Tibial artery (tissue), 4 donors: Measurements from ENCODE around the gene HAUS7.

Experiments used
- DNase-seq, 2 donors: peaks; one replicate each; pipeline ENCODE4 v3.0.0-alpha.2; 2019
- H3K27ac ChIP-seq, 2 donors: fragments of 200-600 bp; sonication (generic) in 1 of 2; 1 replicate in 1 of 2; 2 replicates in 1 of 2; pipeline ENCODE4 v1.5.1; 2018 to 2019; ENCODE audit warnings: mild to moderate bottlenecking in 1 of 2
- H3K27me3 ChIP-seq, 2 donors: fragments of 200-600 bp; sonication (generic) in 1 of 2; one replicate each; pipeline versions ENCODE4 v1.5.1 to v1.6.0; 2016 to 2019
- H3K36me3 ChIP-seq, 3 donors: fragments of 200-600 bp; sonication (generic) in 2 of 3; one replicate each; pipeline ENCODE4 v1.5.1; 2016 to 2019; ENCODE audit warnings: mild to moderate bottlenecking in 2 of 3
- H3K4me1 ChIP-seq, 4 donors: fragments of 200-600 bp; sonication (generic) in 2 of 4; 1 replicate in 3 of 4; 2 replicates in 1 of 4; pipeline ENCODE4 v1.5.1; 2016 to 2019
- H3K4me3 ChIP-seq, 2 donors: fragments of 200-600 bp; sonication (generic) in 1 of 2; 1 replicate in 1 of 2; 2 replicates in 1 of 2; pipeline ENCODE4 v1.5.1; 2018 to 2019; ENCODE audit warnings: mild to moderate bottlenecking in 2 of 2
- H3K9me3 ChIP-seq, 3 donors: fragments of 200-600 bp; sonication (generic) in 1 of 3; one replicate each; pipeline ENCODE4 v1.5.1; 2016 to 2019
- CTCF ChIP-seq, 2 experiments: fragments of 200-600 bp in 1 of 2; fragments of 450-650 bp in 1 of 2; IDR thresholded peaks; one replicate each; pipeline ENCODE4 v1.5.1; 2017 to 2019; ENCODE audit warnings: antibody characterized with exemption in 2 of 2, mild to moderate bottlenecking in 1 of 2, moderate library complexity in 1 of 2
- intact Hi-C: fragments of 100-400 bp; cut with DNase I; formaldehyde crosslinking; loops from one replicate; pipeline ENCODE4 v1.15.0; 2023; ENCODE audit warnings: low total_unique reads

The HAUS7 gene

GRCh38 chrX:153499341-153499740 is 29.0 kb upstream of the HAUS7 start:
- peak in 1 of 2 donors; percentile 87 for DNase-seq
- Histone ChIP-seq H3K36me3 (no peaks in the 10 kb centered on the region), H3K27me3 (no peaks in the 10 kb centered on the region), H3K27ac (peak overlapping the region; percentile 54 to 85), H3K4me1 (peaks cover 0 to 62% (median 52%) of the 10 kb centered on the region in 4 donors), H3K4me3 (peak overlapping the region; percentile 41 to 43), H3K9me3 (no peaks in the 10 kb centered on the region)
- intact Hi-C loops = no loop called here
- no peak for TF ChIP-seq CTCF (IDR thresholded peaks at IDR 0.05)

DNA sequence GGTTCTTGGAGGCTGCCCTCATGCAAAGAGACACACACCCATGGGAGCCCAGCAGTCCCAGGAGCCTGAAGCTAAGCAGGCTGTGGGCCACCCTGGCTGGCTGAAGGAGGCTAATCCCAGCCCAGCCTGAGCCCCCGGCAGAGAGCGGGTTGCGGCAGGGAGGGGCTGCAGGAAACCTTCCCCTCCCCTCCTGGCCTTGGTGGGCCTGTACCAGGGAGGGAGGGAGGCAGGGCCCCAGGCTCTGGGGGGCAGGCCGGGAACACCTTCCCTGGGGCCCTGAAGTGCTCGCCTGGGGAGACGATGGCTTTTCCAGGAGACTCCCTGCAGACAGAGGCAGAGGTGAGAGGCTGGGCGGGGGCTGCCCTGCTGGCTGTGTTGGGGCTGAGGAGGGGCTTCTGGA is 28.1 kb upstream of the HAUS7 start:
- DNase-seq = no peak

GRCh38 chrX:153496590-153496959 is 26.2 kb upstream of the HAUS7 start:
- Histone ChIP-seq H3K36me3 (no peaks in the 10 kb centered on the region), H3K4me3 (peak overlapping the region; percentile 64 to 69), H3K9me3 (no peaks in the 10 kb centered on the region), H3K27ac (peak overlapping the region; percentile 86 to 93), H3K4me1 (peaks cover 0 to 64% (median 45%) of the 10 kb centered on the region in 4 donors), H3K27me3 (no peaks in the 10 kb centered on the region)
- intact Hi-C loops = no loop called here
- no peak for TF ChIP-seq CTCF (IDR thresholded peaks at IDR 0.05)
- no peak for DNase-seq

More for the DNA sequence above, 28.1 kb upstream of the HAUS7 start:
- H3K4me1 ChIP-seq = peaks cover 0 to 68% (median 57%) of the 10 kb centered on the region in 4 donors
- H3K27me3 ChIP-seq = no peaks in the 10 kb centered on the region
- intact Hi-C loops = no loop called here
- no peak for TF ChIP-seq CTCF (IDR thresholded peaks at IDR 0.05)
- H3K27ac ChIP-seq = peak overlapping the region; percentile 74 to 85
- H3K9me3 ChIP-seq = no peaks in the 10 kb centered on the region
- no peaks in the 10 kb centered on the region for H3K36me3 ChIP-seq
- H3K4me3 ChIP-seq = peak overlapping the region; percentile 41 to 43

- intact Hi-C loops = no loop called here
- TF ChIP-seq CTCF (IDR thresholded peaks at IDR 0.05) = no peak
Observed at GRCh38 chrX:153495903-153496589, 25.7 kb upstream of the HAUS7 start.

DNA sequence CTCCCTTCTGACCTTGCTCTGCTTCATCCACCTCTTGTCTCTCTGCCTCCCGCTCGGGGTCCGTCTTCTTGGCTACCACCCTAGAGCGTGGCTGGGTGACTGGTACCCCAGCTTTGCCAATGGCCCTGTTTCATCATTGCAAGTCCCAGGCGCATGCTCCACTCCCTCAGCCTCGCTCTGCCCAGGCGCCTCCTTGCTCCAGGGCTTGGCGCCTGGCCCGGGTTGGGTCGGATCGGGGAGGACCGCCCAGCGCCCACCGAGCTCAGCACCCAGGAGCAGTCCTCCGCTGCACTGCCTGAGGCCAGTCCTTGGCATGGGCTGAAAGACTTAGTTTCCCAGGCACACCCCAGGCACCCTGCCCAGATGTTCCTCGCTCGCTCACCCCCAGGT is 25.0 kb upstream of the HAUS7 start:
- peak overlapping the region; percentile 64 to 69 for H3K4me3 ChIP-seq
- intact Hi-C loops = no loop called here
- DNase-seq = peak; percentile 58 to 89
- TF ChIP-seq CTCF (IDR thresholded peaks at IDR 0.05) = no peak
- H3K27ac ChIP-seq = peak overlapping the region; percentile 86 to 93
- no peaks in the 10 kb centered on the region for H3K9me3 ChIP-seq
- no peaks in the 10 kb centered on the region for H3K36me3 ChIP-seq
- H3K27me3 ChIP-seq = no peaks in the 10 kb centered on the region
- peaks cover 0 to 64% (median 42%) of the 10 kb centered on the region in 4 donors for H3K4me1 ChIP-seq

More at GRCh38 chrX:153495903-153496589, 25.7 kb upstream of the HAUS7 start:
- Histone ChIP-seq H3K4me3 (peak overlapping the region; percentile 64 to 69), H3K27ac (peak overlapping the region; percentile 86 to 93), H3K27me3 (no peaks in the 10 kb centered on the region), H3K36me3 (no peaks in the 10 kb centered on the region), H3K4me1 (peaks cover 0 to 64% (median 44%) of the 10 kb centered on the region in 4 donors), H3K9me3 (no peaks in the 10 kb centered on the region)
- DNase-seq = no peak
